DOHH2 (cell line): Measurements from ENCODE around the gene PCNX3.

ENCODE experiments used
- CTCF ChIP-seq: fragments of 200-600 bp; sonication (generic); IDR thresholded peaks from one replicate; pipeline ENCODE4 v1.5.1; 2014; ENCODE audit warnings: antibody characterized with exemption, mild to moderate bottlenecking, low read depth, low read length; ENCODE audit not compliant: poor library complexity, severe bottlenecking
- EZH2phosphoT487 ChIP-seq: fragments of 200-600 bp; sonication (generic); IDR thresholded peaks from 2 replicates; pipeline ENCODE4 v1.6.1; 2017; ENCODE audit warnings: borderline replicate concordance, mild to moderate bottlenecking, antibody characterized with exemption, low read length, moderate library complexity, mixed read lengths

GRCh38 chr11:65634109-65634436 lies 18.5 kb downstream of the PCNX3 start:
- no peak for TF ChIP-seq CTCF
- TF ChIP-seq EZH2phosphoT487: no peak
